Subcutaneous adipose tissue (tissue), 4 donors: Measurements from ENCODE around the gene PRR5. TPM values are rescaled to one million over a fixed set of nuclear protein-coding genes. Genes with fewer than 3 reads are reported as not detected.

ENCODE experiments used
- CTCF ChIP-seq: fragments of 450-650 bp; IDR thresholded peaks from one replicate; pipeline ENCODE4 v1.5.1; 2016; ENCODE audit warnings: low read depth, mild to moderate bottlenecking, control low read depth, antibody characterized with exemption, moderate library complexity
- total RNA-seq, 4 donors: library from RNA; depleted of rRNA; stranded (reverse); fragments of >200 nt; gene quantifications; one replicate each; pipeline ENCODE4 v1.1.0, GENCODE V29; 2016

The PRR5 gene
- total RNA-seq, 4 donors from 2014 or later: 14.3 to 152 (median 30.3) TPM

GRCh38 chr22:44752285-44753188, 50.5 kb downstream of the PRR5 start, which contains the start of gene ARHGAP8:
Gene ARHGAP8, plus strand, starts transcription at chr22:44752575. Its CDS starts 33,953 bp downstream, at chr22:44786528.
- no peak for TF ChIP-seq CTCF

DNA sequence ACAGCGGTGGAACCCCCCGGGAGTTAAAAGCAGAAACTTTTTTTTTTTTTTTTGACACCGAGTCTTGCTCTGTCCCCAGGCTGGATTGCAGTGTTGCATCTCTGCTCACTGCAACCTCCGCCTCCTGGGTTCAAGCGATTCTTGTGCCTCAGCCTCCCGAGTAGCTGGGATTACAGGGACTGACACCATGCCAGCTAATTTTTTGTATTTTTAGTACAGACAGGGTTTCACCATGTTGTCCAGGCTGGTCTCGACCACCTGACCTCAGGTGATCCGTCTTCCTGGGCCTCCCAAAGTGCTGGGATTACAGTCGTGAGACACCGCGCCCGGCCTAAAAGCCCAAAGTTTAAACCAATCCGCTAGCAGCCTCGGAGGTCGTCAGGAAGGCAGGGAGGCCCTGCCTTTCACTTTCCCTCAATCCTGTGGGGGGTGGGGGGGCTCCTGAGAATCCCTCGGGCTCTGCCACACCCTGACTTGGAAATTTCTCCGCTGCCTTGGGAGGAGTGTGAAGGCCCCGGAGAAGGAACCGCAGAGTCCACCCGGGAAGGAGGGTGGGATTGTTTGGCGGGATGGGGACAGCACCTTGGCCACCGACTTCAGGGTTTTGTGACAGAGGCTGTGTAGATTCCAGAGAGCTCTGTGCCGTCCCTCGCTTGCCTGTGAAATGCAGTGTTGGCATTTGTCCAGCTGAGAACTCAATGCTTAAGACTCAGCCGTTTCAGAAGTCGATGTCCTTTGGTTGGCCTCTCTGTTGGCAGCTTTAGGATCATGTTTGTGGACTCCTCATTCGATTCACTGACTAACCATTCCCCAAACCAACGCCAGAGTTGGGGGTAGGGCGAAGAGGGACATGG, 51.4 kb downstream of the PRR5 start:
- no peak for TF ChIP-seq CTCF

- no peak for TF ChIP-seq CTCF
Measured at GRCh38 chr22:44754998-44755397, 53.0 kb downstream of the PRR5 start.

DNA sequence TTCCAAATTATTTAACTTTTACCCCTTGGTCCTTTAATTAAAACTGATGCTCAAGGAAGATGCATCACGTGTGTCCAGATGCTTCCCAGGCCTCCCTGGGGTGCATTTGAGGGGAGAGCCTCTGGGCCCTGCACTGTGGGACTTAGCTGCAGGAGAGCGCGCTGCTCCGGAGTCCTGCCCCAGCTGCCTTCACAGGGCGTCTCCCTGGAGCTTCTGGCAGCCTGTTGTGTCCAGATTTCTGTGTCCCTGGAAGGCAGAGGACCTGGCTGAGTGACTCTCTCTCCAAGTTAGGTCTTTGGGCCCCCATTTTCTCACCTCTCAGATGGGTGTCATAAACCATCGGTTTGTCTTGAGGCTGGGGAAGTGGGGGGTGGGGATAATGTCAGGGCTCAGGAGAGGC, 53.4 kb downstream of the PRR5 start:
- no peak for TF ChIP-seq CTCF

DNA sequence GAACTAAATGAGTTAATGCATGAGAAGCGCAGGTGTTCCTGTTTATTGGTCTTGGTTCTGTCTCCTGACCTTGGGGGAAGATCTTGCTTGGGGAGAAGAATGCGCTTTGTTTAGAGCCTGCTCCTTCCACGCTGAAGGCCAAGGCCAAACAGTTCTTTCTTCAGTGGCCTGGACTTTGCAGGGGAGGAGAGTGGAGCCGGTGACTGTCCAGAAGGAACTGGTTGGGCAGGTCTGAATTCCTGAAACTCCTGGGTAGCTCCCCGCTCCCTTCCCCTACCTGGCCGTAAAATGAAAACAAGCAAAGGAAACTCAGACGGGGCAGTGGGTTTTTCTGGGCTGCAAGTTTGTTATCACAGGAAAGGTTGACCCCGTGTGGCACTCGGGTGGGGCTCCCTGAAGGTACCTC, 54.0 kb downstream of the PRR5 start:
- TF ChIP-seq CTCF: no peak

DNA sequence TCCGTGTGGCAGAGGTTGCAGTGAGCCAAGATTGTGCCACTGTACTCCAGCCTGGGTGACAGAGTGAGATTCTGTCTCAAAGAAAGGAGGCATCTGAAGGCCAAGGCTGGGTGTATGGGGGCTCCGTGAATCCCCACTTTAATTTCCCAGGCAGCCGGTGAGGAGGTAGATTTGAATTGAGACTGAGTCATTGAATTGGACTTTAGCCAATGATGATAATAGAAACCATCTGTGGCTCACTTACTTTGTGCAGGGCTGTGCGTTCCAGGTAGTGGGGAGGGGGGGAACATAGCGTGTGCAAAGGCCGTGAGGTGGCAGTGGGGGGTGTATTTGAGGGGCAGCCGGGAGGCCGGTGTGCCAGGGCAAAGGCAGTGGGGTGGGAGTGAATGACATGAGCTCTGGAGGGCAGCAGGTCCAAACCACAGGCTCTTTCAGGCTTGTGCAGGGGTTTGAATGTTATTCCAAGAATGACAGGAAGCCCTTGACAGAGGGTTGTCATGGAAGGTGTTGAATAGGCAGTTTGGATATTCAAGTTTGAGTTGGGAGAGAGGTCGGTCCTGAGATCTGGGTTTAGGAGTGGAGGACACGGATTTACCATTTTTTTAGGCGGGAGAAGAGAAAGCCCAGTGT, 56.5 kb downstream of the PRR5 start:
- TF ChIP-seq CTCF: no peak

- no peak for TF ChIP-seq CTCF
Measured at GRCh38 chr22:44759001-44759400, 57.0 kb downstream of the PRR5 start.
